ENCODE measurements around the gene ELMO1.
A peak's percentile ranks its signal among the peaks of the same experiment; 100 is the strongest.

ELMO1 gene

GRCh38 chr7:37150180-37150579, 298.5 kb downstream of the ELMO1 start:
- Histone ChIP-seq H3K4me1 (ENCODE audit: insufficient read depth, low read length) (no peaks in the 10 kb centered on the region), H3K27ac (ENCODE audit: low read length) (no peak overlapping the region), H3K9ac (ENCODE audit: low read depth, low read length) (no peak overlapping the region), H3K4me3 (ENCODE audit: low read depth in 1 of 2, low read length in 2 of 2) (no peak overlapping the region), H3K27me3 (ENCODE audit: insufficient read depth, low read length, poor library complexity) (no peaks in the 10 kb centered on the region), H3K79me2 (ENCODE audit: insufficient read depth, low read length) (no peaks in the 10 kb centered on the region), H3K9me3 (ENCODE audit: insufficient read depth, low read length, severe bottlenecking) (no peaks in the 10 kb centered on the region), H4K20me1 (ENCODE audit: insufficient read depth, low read length) (no peaks in the 10 kb centered on the region), H3K4me2 (ENCODE audit: insufficient read depth, low read length) (no peak overlapping the region), H3K36me3 (ENCODE audit: insufficient read depth, low read length) (peaks cover 9% of the 10 kb centered on the region; the same call in 1 of the 2 replicates), H2AFZ (ENCODE audit: low read depth, low read length) (no peak overlapping the region)
- no peak for TF ChIP-seq EZH2 (IDR thresholded peaks at IDR 0.05; ENCODE audit: borderline replicate concordance, low read depth, low read length, severe bottlenecking)
- TF ChIP-seq CTCF (IDR thresholded peaks at IDR 0.05; ENCODE audit: borderline replicate concordance, extremely low read depth, low read length, poor library complexity, severe bottlenecking): no peak
- no peak for DNase-seq
- ATAC-seq (ENCODE audit: insufficient read depth, low read depth): no peak

- no peak overlapping the region for H3K4me2 ChIP-seq (ENCODE audit: insufficient read depth, low read length)
Observed at GRCh38 chr7:37149773-37150124, 298.9 kb downstream of the ELMO1 start.

GRCh38 chr7:37149051-37149772, 299.5 kb downstream of the ELMO1 start:
- H4K20me1 ChIP-seq (ENCODE audit: insufficient read depth, low read length): no peaks in the 10 kb centered on the region
- H3K4me2 ChIP-seq (ENCODE audit: insufficient read depth, low read length): no peak overlapping the region
- H3K27me3 ChIP-seq (ENCODE audit: insufficient read depth, low read length, poor library complexity): no peaks in the 10 kb centered on the region
- H3K27ac ChIP-seq (ENCODE audit: low read length): no peak overlapping the region
- no peak for TF ChIP-seq EZH2 (IDR thresholded peaks at IDR 0.05; ENCODE audit: borderline replicate concordance, low read depth, low read length, severe bottlenecking)
- TF ChIP-seq CTCF (IDR thresholded peaks at IDR 0.05; ENCODE audit: borderline replicate concordance, extremely low read depth, low read length, poor library complexity, severe bottlenecking): no peak
- 0 out of 3 replicates have a peak, but pooled peaks have one; percentile 37 for ATAC-seq (ENCODE audit: insufficient read depth, low read depth)
- no peak for DNase-seq
- H3K79me2 ChIP-seq (ENCODE audit: insufficient read depth, low read length): no peaks in the 10 kb centered on the region
- H3K36me3 ChIP-seq (ENCODE audit: insufficient read depth, low read length): peaks cover 9% of the 10 kb centered on the region; the same call in 1 of the 2 replicates
- no peak overlapping the region for H3K4me3 ChIP-seq (ENCODE audit: low read depth in 1 of 2, low read length in 2 of 2)
- H3K9ac ChIP-seq (ENCODE audit: low read depth, low read length): no peak overlapping the region
- H3K9me3 ChIP-seq (ENCODE audit: insufficient read depth, low read length, severe bottlenecking): no peaks in the 10 kb centered on the region
- H3K4me1 ChIP-seq (ENCODE audit: insufficient read depth, low read length): no peaks in the 10 kb centered on the region
- H2AFZ ChIP-seq (ENCODE audit: low read depth, low read length): no peak overlapping the region

More at GRCh38 chr7:37149773-37150124, 298.9 kb downstream of the ELMO1 start:
- no peak overlapping the region for H2AFZ ChIP-seq (ENCODE audit: low read depth, low read length)
- TF ChIP-seq EZH2 (IDR thresholded peaks at IDR 0.05; ENCODE audit: borderline replicate concordance, low read depth, low read length, severe bottlenecking) (no peak), CTCF (IDR thresholded peaks at IDR 0.05; ENCODE audit: borderline replicate concordance, extremely low read depth, low read length, poor library complexity, severe bottlenecking) (no peak)
- no peak overlapping the region for H3K27ac ChIP-seq (ENCODE audit: low read length)
- H3K27me3 ChIP-seq (ENCODE audit: insufficient read depth, low read length, poor library complexity): no peaks in the 10 kb centered on the region
- no peaks in the 10 kb centered on the region for H3K4me1 ChIP-seq (ENCODE audit: insufficient read depth, low read length)
- no peaks in the 10 kb centered on the region for H3K79me2 ChIP-seq (ENCODE audit: insufficient read depth, low read length)
- peaks cover 9% of the 10 kb centered on the region; the same call in 1 of the 2 replicates for H3K36me3 ChIP-seq (ENCODE audit: insufficient read depth, low read length)
- no peak overlapping the region for H3K4me3 ChIP-seq (ENCODE audit: low read depth in 1 of 2, low read length in 2 of 2)
- no peaks in the 10 kb centered on the region for H4K20me1 ChIP-seq (ENCODE audit: insufficient read depth, low read length)
- H3K9ac ChIP-seq (ENCODE audit: low read depth, low read length): no peak overlapping the region
- DNase-seq (no peak), ATAC-seq (ENCODE audit: insufficient read depth, low read depth) (no peak)
- no peaks in the 10 kb centered on the region for H3K9me3 ChIP-seq (ENCODE audit: insufficient read depth, low read length, severe bottlenecking)

Measured in DND-41 (cell line).